H1 (cell line): ENCODE measurements around the gene RNF144A. TPM values are rescaled to one million over a fixed set of nuclear protein-coding genes. Genes with fewer than 3 reads are reported as not detected.

ENCODE experiments used
- ATF3 ChIP-seq: IDR thresholded peaks from 2 replicates; pipeline ENCODE4 v1.6.1; 2011; ENCODE audit warnings: low read depth, mild to moderate bottlenecking, low read length; ENCODE audit not compliant: insufficient read depth
- CHD7 ChIP-seq: fragments of 300-600 bp; sonication (generic); IDR thresholded peaks from 2 replicates; pipeline ENCODE4 v1.7.1; 2012; ENCODE audit warnings: low read length, moderate library complexity, mild to moderate bottlenecking, inconsistent platforms; ENCODE audit not compliant: insufficient replicate concordance
- KDM5A ChIP-seq: fragments of 200-600 bp; IDR thresholded peaks from 2 replicates; pipeline ENCODE4 v1.7.1; 2012; ENCODE audit warnings: mild to moderate bottlenecking, low read length, inconsistent platforms, mixed read lengths
- RBBP5 ChIP-seq: IDR thresholded peaks from 2 replicates; pipeline ENCODE4 v1.7.1; 2012; ENCODE audit warnings: low read depth, mild to moderate bottlenecking, inconsistent platforms, low read length, moderate library complexity, borderline replicate concordance
- USF2 ChIP-seq: IDR thresholded peaks from 2 replicates; pipeline ENCODE4 v1.6.1; 2011; ENCODE audit warnings: low read length, improper control_type of control experiment
- ZNF274 ChIP-seq: IDR thresholded peaks from 2 replicates; pipeline ENCODE4 v1.7.0; 2012; ENCODE audit warnings: low read length, borderline replicate concordance; ENCODE audit errors: extremely low read depth
- polyA plus RNA-seq, 7 experiments: library from polyadenylated mRNA; depleted of rRNA in 3 of 7; stranded (reverse) in 5 of 7; unstranded in 2 of 7; fragments of >200 nt in 5 of 7; fragments of 200-250 nt in 2 of 7; gene quantifications; 1 replicate in 5 of 7; 2 replicates in 1 of 7; 4 replicates in 1 of 7; pipeline versions ENCODE4 v1.2.1 to v1.2.3, GENCODE V29; 2011 to 2013; ENCODE audit warnings: missing spikeins in 2 of 7, mixed read lengths in 2 of 7
- total RNA-seq: library from RNA; stranded (reverse); fragmentation: NEBNext Ultra II Directional; extraction: Animal tissue kit (Norgen Biotek cat#: 25700); gene quantifications from 2 replicates; pipeline ENCODE4 v1.2.1, GENCODE V29; 2021

RNF144A gene
- total and polyA plus RNA-seq, 2 of the 8 experiments (the other 6 are each of a cell fraction or from before 2014, with no cell fraction given): 14.0 to 15.0 TPM

- TF ChIP-seq USF2 (no peak), ATF3 (no peak), ZNF274 (no peak), RBBP5 (no peak), KDM5A (no peak), CHD7 (no peak)
- TF ChIP-seq, all 59 proteins: peak for 0
These were observed 86.7 kb downstream of the RNF144A start (continued) for GRCh38 chr2:7003895-7004294.
